Measurements from ENCODE around the gene NFATC2IP. TPM values are rescaled to one million over a fixed set of nuclear protein-coding genes. Genes with fewer than 3 reads are reported as not detected.

NFATC2IP gene
- total RNA-seq, 1 donor from 2014 or later = 26.0 TPM

Other genes starting within 250 kb of the NFATC2IP start
- 347 TPM for gene EIF3C, start 239.5 kb upstream of the NFATC2IP start, total RNA-seq
- gene NPIPB9, start 199.2 kb upstream of the NFATC2IP start, total RNA-seq = not detected
- gene ATXN2L, start 127.9 kb upstream of the NFATC2IP start, total RNA-seq = 76.4 TPM
- gene TUFM, start 104.6 kb upstream of the NFATC2IP start, total RNA-seq = 91.6 TPM
- gene SH2B1, start 87.1 kb upstream of the NFATC2IP start, total RNA-seq = 28.7 TPM
- gene ATP2A1, start 72.4 kb upstream of the NFATC2IP start, total RNA-seq = not detected
- gene RABEP2, start 25.7 kb upstream of the NFATC2IP start, total RNA-seq = 44.7 TPM
- gene CD19, start 19.0 kb upstream of the NFATC2IP start, total RNA-seq = not detected
- gene SPNS1, start 23.8 kb downstream of the NFATC2IP start, total RNA-seq = 29.0 TPM
- 4.7 TPM for gene LAT, start 34.1 kb downstream of the NFATC2IP start, total RNA-seq